Activated CD8-positive, alpha-beta T cell treated with anti-CD3 and anti-CD28 coated beads, Interleukin-2, amount 10 ng/mL, durations not matched to agents 7 days and 5 days (primary cell): ENCODE data around the gene SOS1. TPM values are rescaled to one million over a fixed set of nuclear protein-coding genes. Genes with fewer than 3 reads are reported as not detected.

Source experiments
- total RNA-seq, 2 experiments: library from RNA; stranded (reverse); gene quantifications; one replicate each; pipeline ENCODE4 v1.2.3, GENCODE V29; 2021

SOS1 gene
- total RNA-seq, 2 experiments from 2014 or later: 209 to 243 TPM

Other genes with a start within 250 kb of the SOS1 start
- gene DHX57, start 245.1 kb downstream of the SOS1 start, total RNA-seq: 10 to 100 TPM; 13.4 to 15.3 TPM
- 1 to 10 TPM; 3.3 to 3.6 TPM for gene MORN2, start 245.1 kb downstream of the SOS1 start, total RNA-seq
- gene ARHGEF33, start 231.2 kb downstream of the SOS1 start, total RNA-seq: under 1 TPM in 1 of 2 experiments, not detected in 1; 0.08 TPM
- gene CDKL4, start 122.9 kb upstream of the SOS1 start, total RNA-seq: 1 to 10 TPM; 1.1 TPM